ENCODE measurements around the gene TRIM17.

Gene TRIM17

GRCh38 chr1:228401782-228402640 lies 14.7 kb downstream of the TRIM17 start:
- Mint-ChIP-seq H3K9me3 (no peaks in the 10 kb centered on the region), H3K27ac (peak overlapping the region; percentile 68), H3K27me3 (no peaks in the 10 kb centered on the region), H3K4me1 (peaks cover 62% of the 10 kb centered on the region), H3K36me3 (peaks cover 3% of the 10 kb centered on the region), H3K4me3 (no peak overlapping the region)

- Mint-ChIP-seq H3K36me3 (peaks cover 5% of the 10 kb centered on the region), H3K4me3 (no peak overlapping the region), H3K9me3 (no peaks in the 10 kb centered on the region), H3K4me1 (peaks cover 62% of the 10 kb centered on the region), H3K27me3 (no peaks in the 10 kb centered on the region), H3K27ac (no peak overlapping the region)
These were observed 15.8 kb downstream of the TRIM17 start for GRCh38 chr1:228400692-228401454.

- Mint-ChIP-seq H3K36me3 (peaks cover 5% of the 10 kb centered on the region), H3K9me3 (no peaks in the 10 kb centered on the region)
These were observed 16.4 kb downstream of the TRIM17 start for GRCh38 chr1:228400237-228400651.

GRCh38 chr1:228399531-228400236 lies 17.0 kb downstream of the TRIM17 start:
- no peak overlapping the region for H3K4me3 Mint-ChIP-seq
- H3K9me3 Mint-ChIP-seq: no peaks in the 10 kb centered on the region
- peaks cover 5% of the 10 kb centered on the region for H3K36me3 Mint-ChIP-seq
- H3K27me3 Mint-ChIP-seq: no peaks in the 10 kb centered on the region
- H3K27ac Mint-ChIP-seq: no peak overlapping the region
- H3K4me1 Mint-ChIP-seq: peaks cover 54% of the 10 kb centered on the region

More at GRCh38 chr1:228400237-228400651, 16.4 kb downstream of the TRIM17 start:
- Mint-ChIP-seq H3K27ac (no peak overlapping the region), H3K4me1 (peaks cover 60% of the 10 kb centered on the region), H3K4me3 (no peak overlapping the region), H3K27me3 (no peaks in the 10 kb centered on the region)

GRCh38 chr1:228398741-228399461 lies 17.8 kb downstream of the TRIM17 start:
- Mint-ChIP-seq H3K27me3 (no peaks in the 10 kb centered on the region), H3K4me3 (no peak overlapping the region), H3K9me3 (no peaks in the 10 kb centered on the region), H3K4me1 (peaks cover 46% of the 10 kb centered on the region), H3K27ac (no peak overlapping the region), H3K36me3 (peaks cover 5% of the 10 kb centered on the region)

- Mint-ChIP-seq H3K9me3 (no peaks in the 10 kb centered on the region), H3K27ac (no peak overlapping the region), H3K27me3 (no peaks in the 10 kb centered on the region), H3K36me3 (peaks cover 7% of the 10 kb centered on the region), H3K4me3 (no peak overlapping the region), H3K4me1 (peaks cover 37% of the 10 kb centered on the region)
These were observed 18.7 kb downstream of the TRIM17 start for GRCh38 chr1:228397966-228398365.

GRCh38 chr1:228396770-228397662 lies 19.6 kb downstream of the TRIM17 start:
- Mint-ChIP-seq H3K36me3 (peaks cover 7% of the 10 kb centered on the region), H3K4me1 (peaks cover 28% of the 10 kb centered on the region), H3K9me3 (no peaks in the 10 kb centered on the region), H3K4me3 (no peak overlapping the region), H3K27me3 (no peaks in the 10 kb centered on the region), H3K27ac (no peak overlapping the region)

GRCh38 chr1:228394571-228395394 lies 21.9 kb downstream of the TRIM17 start:
- H3K4me1 Mint-ChIP-seq: peaks cover 13% of the 10 kb centered on the region
- H3K27me3 Mint-ChIP-seq: no peaks in the 10 kb centered on the region
- no peak overlapping the region for H3K27ac Mint-ChIP-seq
- peaks cover 7% of the 10 kb centered on the region for H3K36me3 Mint-ChIP-seq
- H3K9me3 Mint-ChIP-seq: no peaks in the 10 kb centered on the region
- no peak overlapping the region for H3K4me3 Mint-ChIP-seq

- Mint-ChIP-seq H3K4me1 (peaks cover 9% of the 10 kb centered on the region), H3K27ac (no peak overlapping the region), H3K36me3 (peaks cover 4% of the 10 kb centered on the region), H3K9me3 (no peaks in the 10 kb centered on the region), H3K27me3 (no peaks in the 10 kb centered on the region), H3K4me3 (no peak overlapping the region)
These were observed 22.7 kb downstream of the TRIM17 start for GRCh38 chr1:228393811-228394570.

- no peaks in the 10 kb centered on the region for H3K9me3 Mint-ChIP-seq
- H3K36me3 Mint-ChIP-seq: peaks cover 4% of the 10 kb centered on the region
- H3K27ac Mint-ChIP-seq: no peak overlapping the region
- no peaks in the 10 kb centered on the region for H3K27me3 Mint-ChIP-seq
- no peak overlapping the region for H3K4me3 Mint-ChIP-seq
- peaks cover 9% of the 10 kb centered on the region for H3K4me1 Mint-ChIP-seq
These were observed 23.4 kb downstream of the TRIM17 start for GRCh38 chr1:228393268-228393701.

- Mint-ChIP-seq H3K27ac (no peak overlapping the region), H3K4me3 (no peak overlapping the region), H3K4me1 (no peaks in the 10 kb centered on the region), H3K27me3 (no peaks in the 10 kb centered on the region), H3K36me3 (peaks cover 4% of the 10 kb centered on the region), H3K9me3 (no peaks in the 10 kb centered on the region)
These were observed 24.3 kb downstream of the TRIM17 start for GRCh38 chr1:228392111-228392936.

- H3K4me3 Mint-ChIP-seq: no peak overlapping the region
- peaks cover 4% of the 10 kb centered on the region for H3K36me3 Mint-ChIP-seq
- H3K27me3 Mint-ChIP-seq: no peaks in the 10 kb centered on the region
- no peak overlapping the region for H3K27ac Mint-ChIP-seq
- no peaks in the 10 kb centered on the region for H3K4me1 Mint-ChIP-seq
- no peaks in the 10 kb centered on the region for H3K9me3 Mint-ChIP-seq
These were observed 25.1 kb downstream of the TRIM17 start for GRCh38 chr1:228391411-228392020.
